Panc1 (cell line): ENCODE measurements around the gene ANTXR1.

Experiments used
- CTCF ChIP-seq: fragments of 450-650 bp; IDR thresholded peaks from 2 replicates; pipeline ENCODE4 v1.5.1; 2017; ENCODE audit warnings: mild to moderate bottlenecking
- POLR2AphosphoS5 ChIP-seq: IDR thresholded peaks from 2 replicates; pipeline ENCODE4 v1.6.1; 2012; ENCODE audit warnings: mild to moderate bottlenecking, low read depth, low read length, moderate library complexity
- REST ChIP-seq, 2 experiments: IDR thresholded peaks; 2 replicates each; pipeline ENCODE4 v1.6.1; 2011 to 2012; ENCODE audit warnings: low read depth in 2 of 2, control low read depth in 1 of 2, low read length in 1 of 2, mild to moderate bottlenecking in 1 of 2, moderate library complexity in 1 of 2; ENCODE audit not compliant: insufficient read depth in 1 of 2
- SIN3A ChIP-seq: IDR thresholded peaks from 2 replicates; pipeline ENCODE4 v1.6.1; 2012; ENCODE audit warnings: low read depth, mild to moderate bottlenecking, low read length, moderate library complexity, borderline replicate concordance; ENCODE audit not compliant: insufficient read depth
- TCF7L2 ChIP-seq: IDR thresholded peaks from 2 replicates; pipeline ENCODE4 v1.6.1; 2011; ENCODE audit warnings: mild to moderate bottlenecking, low read depth, low read length, inconsistent platforms

- TF ChIP-seq CTCF (no peak), SIN3A (no peak), REST (IDR thresholded peaks at IDR 0.05; ENCODE audit: insufficient read depth in 1 of 2, low read depth in 2 of 2, low read length in 1 of 2) (no peak), POLR2AphosphoS5 (no peak), TCF7L2 (no peak)
These were observed 43.1 kb upstream of the ANTXR1 start for GRCh38 chr2:68969736-68970490.
